Lower leg skin (tissue), 3 donors: ENCODE measurements around the gene PLB1.

Experiments used
- POLR2A ChIP-seq, 2 donors: fragments of 450-650 bp; IDR thresholded peaks; one replicate each; pipeline ENCODE4 v1.6.1; 2016 to 2017; ENCODE audit warnings: antibody characterized with exemption in 2 of 2, mild to moderate bottlenecking in 1 of 2, moderate library complexity in 1 of 2
- TF ChIP-seq, protein P1 (sequence below), 3 donors: fragments of 450-650 bp; IDR thresholded peaks; one replicate each; pipeline ENCODE4 v1.5.1; 2016; ENCODE audit warnings: antibody characterized with exemption in 3 of 3, mild to moderate bottlenecking in 3 of 3, moderate library complexity in 2 of 3

DNA sequence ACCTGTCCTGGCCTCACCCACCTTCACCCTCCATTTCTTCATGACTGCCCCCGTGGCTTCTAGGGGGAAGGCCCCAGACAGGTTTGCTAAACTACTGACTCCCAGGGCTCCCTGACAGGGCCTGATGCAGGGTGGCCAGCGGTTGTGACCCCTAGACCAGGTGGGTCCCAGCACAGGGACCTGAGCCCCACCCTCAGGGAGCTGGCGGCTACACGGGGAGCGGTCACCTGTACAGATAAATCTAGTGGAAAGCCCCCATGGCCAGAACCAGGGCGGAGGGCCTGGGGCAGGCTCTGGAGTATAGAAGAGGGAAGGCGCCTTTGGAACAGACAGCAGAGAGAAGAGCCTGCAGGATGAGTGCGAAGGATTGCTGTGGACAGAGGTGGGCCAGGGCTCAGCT lies 42.5 kb upstream of the PLB1 start:
- no peak for TF ChIP-seq POLR2A (IDR thresholded peaks at IDR 0.05)
- TF ChIP-seq, protein P1, sequence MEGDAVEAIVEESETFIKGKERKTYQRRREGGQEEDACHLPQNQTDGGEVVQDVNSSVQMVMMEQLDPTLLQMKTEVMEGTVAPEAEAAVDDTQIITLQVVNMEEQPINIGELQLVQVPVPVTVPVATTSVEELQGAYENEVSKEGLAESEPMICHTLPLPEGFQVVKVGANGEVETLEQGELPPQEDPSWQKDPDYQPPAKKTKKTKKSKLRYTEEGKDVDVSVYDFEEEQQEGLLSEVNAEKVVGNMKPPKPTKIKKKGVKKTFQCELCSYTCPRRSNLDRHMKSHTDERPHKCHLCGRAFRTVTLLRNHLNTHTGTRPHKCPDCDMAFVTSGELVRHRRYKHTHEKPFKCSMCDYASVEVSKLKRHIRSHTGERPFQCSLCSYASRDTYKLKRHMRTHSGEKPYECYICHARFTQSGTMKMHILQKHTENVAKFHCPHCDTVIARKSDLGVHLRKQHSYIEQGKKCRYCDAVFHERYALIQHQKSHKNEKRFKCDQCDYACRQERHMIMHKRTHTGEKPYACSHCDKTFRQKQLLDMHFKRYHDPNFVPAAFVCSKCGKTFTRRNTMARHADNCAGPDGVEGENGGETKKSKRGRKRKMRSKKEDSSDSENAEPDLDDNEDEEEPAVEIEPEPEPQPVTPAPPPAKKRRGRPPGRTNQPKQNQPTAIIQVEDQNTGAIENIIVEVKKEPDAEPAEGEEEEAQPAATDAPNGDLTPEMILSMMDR (IDR thresholded peaks at IDR 0.05): no peak
